Activated CD8-positive, alpha-beta memory T cell treated with anti-CD3 and anti-CD28 coated beads, Interleukin-2, amount 50 U/mL, for 1 hour (primary cell): ENCODE data around the gene APOO.

ENCODE experiments used
- DNase-seq: peaks from one replicate; pipeline ENCODE4 v3.0.0-alpha.2; 2020; ENCODE audit errors: extremely low read depth

Gene APOO

GRCh38 chrX:23817979-23818336 is 89.8 kb downstream of the APOO start:
- no peak for DNase-seq

GRCh38 chrX:23816179-23816578 is 91.6 kb downstream of the APOO start:
- DNase-seq: no peak

GRCh38 chrX:23815376-23815775 is 92.4 kb downstream of the APOO start:
- DNase-seq: no peak

DNA sequence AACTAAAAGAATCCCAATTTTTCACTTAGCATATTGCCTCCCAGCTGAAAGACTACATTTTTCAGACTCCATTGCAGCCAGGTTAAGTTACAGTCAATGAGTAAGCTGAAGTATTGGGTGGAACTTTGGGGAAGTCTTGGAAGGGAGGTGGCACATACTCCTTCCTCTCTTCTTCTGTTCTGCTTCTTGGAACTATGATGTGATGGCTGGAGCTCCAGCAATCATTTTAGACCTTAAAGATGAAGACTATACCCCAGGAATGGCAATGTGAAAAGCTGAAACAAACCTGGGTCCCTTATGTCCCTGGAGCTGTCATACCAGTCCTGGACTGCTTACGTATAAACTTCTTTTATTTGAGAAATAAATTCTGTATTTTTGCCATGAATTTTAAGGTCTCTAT is 93.9 kb downstream of the APOO start:
- DNase-seq: no peak

DNA sequence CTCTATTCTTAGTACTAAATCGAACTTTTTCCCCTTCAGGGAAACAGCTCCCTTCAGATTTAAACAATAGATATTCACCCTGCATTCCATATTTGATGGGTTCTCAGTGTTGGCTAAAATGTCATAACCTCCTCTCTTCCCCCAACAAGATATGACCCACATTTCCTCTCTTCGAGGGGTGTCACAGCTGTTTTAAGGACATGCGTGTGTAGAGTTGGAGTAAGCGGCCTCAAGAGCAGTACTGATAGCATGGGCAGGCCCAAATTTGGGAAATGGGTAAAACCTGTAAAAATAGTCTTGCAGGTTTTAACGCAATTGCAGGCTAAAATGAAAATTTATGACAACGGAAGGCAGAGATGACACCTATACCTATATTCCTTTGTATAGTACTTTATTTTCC is 96.1 kb downstream of the APOO start:
- DNase-seq: no peak

DNA sequence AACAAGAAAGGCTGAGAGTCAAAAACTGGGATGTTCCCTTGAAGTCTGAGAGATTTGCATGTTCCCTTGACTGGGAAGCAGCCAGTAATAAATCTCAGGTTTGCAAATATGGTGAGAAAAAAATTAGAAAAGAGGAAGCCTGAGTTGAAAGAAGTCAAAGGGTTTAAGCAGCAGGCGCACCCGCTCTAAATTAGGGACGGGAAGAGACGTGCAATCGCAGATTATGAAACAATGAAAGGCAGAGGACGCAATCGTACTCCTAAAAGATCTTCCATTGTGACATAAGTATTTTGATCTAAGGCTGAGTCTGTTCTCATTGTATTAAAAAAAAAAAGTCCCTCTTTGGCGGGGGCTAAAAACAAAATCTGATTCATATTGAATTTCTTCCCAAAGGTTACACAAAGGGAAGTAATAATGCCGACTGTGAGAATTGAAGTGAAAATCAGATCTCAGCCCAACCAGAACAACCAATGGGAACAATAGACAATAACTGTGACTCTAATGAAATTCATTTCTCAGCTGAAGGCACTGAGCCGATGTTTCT is 96.6 kb downstream of the APOO start:
- no peak for DNase-seq

DNA sequence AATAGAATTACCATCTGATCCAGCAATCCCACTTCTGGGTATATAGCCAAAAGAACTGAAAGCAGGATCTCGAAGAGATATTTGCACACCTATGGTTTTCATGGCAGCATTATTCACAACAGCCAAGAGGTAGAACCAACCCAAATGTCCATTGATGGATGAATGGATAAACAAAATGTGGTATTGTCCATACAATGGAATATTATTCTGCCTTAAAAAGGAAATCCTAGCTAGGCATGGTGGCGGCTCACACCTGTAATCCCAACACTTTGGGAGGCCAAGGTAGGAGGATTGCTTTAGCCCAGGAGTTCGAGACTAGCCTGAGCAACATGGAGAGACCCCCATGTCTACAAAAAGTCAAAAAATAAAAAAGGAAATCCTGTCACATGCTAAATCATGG is 97.5 kb downstream of the APOO start:
- no peak for DNase-seq

- no peak for DNase-seq
Observed at GRCh38 chrX:23805389-23805788, 102.3 kb downstream of the APOO start.

- DNase-seq: no peak
Observed at GRCh38 chrX:23804578-23804977, 103.2 kb downstream of the APOO start.

- DNase-seq: no peak
Observed at GRCh38 chrX:23803931-23804381, 103.8 kb downstream of the APOO start.

- no peak for DNase-seq
Observed at GRCh38 chrX:23802431-23802830, 105.3 kb downstream of the APOO start.

GRCh38 chrX:23799469-23800065 is 108.2 kb downstream of the APOO start:
- DNase-seq: no peak

GRCh38 chrX:23797371-23798128 is 110.2 kb downstream of the APOO start:
- no peak for DNase-seq

GRCh38 chrX:23795221-23795620 is 112.5 kb downstream of the APOO start:
- no peak for DNase-seq

GRCh38 chrX:23792861-23793553 is 114.7 kb downstream of the APOO start:
- DNase-seq: no peak

GRCh38 chrX:23790155-23790497 is 117.6 kb downstream of the APOO start:
- no peak for DNase-seq

DNA sequence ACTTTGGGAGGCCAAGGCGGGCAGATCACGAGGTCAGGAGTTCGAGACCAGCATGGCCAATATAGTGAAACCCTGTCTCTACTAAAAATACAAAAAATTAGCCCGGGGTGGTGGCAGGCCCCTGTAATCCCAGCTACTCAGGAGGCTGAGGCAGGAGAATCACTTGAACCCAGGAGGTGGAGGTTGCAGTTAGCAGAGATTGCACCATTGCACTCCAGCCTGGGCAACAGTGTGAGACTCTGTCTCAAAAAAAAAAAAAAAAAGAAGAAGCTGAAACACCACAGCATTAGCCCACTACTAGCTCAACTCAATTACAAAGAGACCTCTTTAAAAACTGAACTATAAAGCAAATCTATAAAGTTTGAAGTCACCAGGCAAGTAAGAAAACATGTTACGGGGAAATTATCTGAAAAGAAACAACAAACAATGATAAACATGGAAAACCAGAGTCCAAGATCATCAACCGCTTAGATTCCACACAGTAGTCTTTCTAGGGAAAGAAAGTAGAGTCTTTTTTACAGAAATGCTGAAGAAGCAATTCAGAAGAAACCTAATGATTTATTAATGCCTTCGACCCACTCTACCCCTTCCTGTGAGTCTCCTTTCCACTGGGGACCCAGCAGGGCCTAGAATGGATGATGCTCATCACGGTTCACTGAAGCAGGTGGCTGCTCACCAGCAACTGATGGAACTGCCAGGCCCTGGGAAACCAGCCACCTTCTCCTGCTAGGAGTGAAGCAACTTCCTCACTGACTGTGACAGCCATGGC is 118.2 kb downstream of the APOO start:
- no peak for DNase-seq

GRCh38 chrX:23788946-23789345 is 118.8 kb downstream of the APOO start:
- no peak for DNase-seq

- no peak for DNase-seq
Observed at GRCh38 chrX:23788521-23788920, 119.2 kb downstream of the APOO start.

DNA sequence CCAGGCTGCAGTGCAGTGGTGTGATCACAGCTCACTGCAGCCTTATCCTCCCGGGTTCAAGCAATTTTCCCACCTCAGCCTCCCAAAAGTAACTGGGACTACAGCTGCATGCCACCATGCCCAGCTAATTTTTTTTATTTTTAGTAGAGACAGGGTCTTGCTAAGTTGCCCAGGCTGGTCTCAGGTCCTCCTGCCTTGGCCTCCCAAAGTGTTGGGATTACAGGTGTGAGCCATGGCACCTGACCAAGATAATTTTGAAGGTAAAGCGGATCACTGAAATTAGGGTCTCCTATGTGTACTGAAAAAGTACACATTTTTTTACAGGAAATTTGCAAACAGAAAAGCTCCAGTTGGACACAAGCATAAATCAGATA is 120.0 kb downstream of the APOO start:
- DNase-seq: no peak

DNA sequence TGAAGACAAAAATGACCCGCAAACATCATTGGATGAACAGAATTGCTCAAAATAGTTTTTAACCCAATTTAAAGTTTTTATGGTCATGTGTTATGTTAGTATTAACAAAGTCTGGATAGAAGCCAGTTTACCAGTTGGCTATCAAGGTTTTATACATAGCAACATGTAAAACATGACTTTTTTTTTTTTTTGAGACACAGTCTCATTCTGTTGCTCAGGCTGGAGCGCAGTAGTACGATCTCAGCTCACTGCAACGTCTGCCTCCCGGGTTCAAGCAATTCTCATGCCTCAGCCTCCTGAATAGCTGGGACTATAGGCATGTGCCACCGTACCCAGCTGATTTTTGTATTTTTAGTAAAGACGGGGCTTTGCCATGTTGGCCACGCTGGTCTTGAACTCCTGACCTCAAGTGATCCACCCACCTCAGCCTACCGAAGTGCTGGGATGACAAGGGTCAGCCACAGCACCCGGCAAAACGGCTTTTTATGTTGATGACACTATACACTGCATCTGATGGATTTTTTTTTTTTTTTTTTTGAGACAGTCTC is 121.4 kb downstream of the APOO start:
- no peak for DNase-seq

DNA sequence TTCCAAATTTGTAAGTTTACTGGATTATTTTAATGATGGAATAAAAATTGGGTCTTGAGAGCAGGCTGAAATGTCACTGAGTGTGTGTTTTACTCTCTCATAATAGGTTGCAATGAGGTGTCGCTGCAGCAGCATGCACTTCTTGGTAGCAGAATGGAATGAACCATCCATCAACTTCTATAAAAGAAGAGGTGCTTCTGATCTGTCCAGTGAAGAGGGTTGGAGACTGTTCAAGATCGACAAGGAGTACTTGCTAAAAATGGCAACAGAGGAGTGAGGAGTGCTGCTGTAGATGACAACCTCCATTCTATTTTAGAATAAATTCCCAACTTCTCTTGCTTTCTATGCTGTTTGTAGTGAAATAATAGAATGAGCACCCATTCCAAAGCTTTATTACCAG is 122.2 kb downstream of the APOO start:
- no peak for DNase-seq
